ENCODE data around the gene ME3. TPM values are rescaled to one million over a fixed set of nuclear protein-coding genes. Genes with fewer than 3 reads are reported as not detected.

Gene ME3
- total RNA-seq, 4 donors from 2014 or later, result 28.2 to 60.7 (median 46.0) TPM

GRCh38 chr11:86488553-86488952, 183.9 kb downstream of the ME3 start:
- no peak for TF ChIP-seq CTCF (IDR thresholded peaks at IDR 0.05; ENCODE audit: low read depth)

GRCh38 chr11:86487671-86488070, 184.7 kb downstream of the ME3 start:
- no peak for TF ChIP-seq CTCF (IDR thresholded peaks at IDR 0.05; ENCODE audit: low read depth)

GRCh38 chr11:86486261-86487030, 186.0 kb downstream of the ME3 start:
- no peak for TF ChIP-seq CTCF (IDR thresholded peaks at IDR 0.05; ENCODE audit: low read depth)

GRCh38 chr11:86484795-86485166, 187.6 kb downstream of the ME3 start:
- no peak for TF ChIP-seq CTCF (IDR thresholded peaks at IDR 0.05; ENCODE audit: low read depth)

- no peak for TF ChIP-seq CTCF (IDR thresholded peaks at IDR 0.05; ENCODE audit: low read depth)
Observed at GRCh38 chr11:86483940-86484794, 188.2 kb downstream of the ME3 start.

GRCh38 chr11:86483610-86483939, 188.8 kb downstream of the ME3 start:
- no peak for TF ChIP-seq CTCF (IDR thresholded peaks at IDR 0.05; ENCODE audit: low read depth)

GRCh38 chr11:86482692-86483091, 189.7 kb downstream of the ME3 start:
- no peak for TF ChIP-seq CTCF (IDR thresholded peaks at IDR 0.05; ENCODE audit: low read depth)
